H9 (cell line): ENCODE measurements around the gene SGMS2. TPM values are rescaled to one million over a fixed set of nuclear protein-coding genes. Genes with fewer than 3 reads are reported as not detected.
A peak's percentile ranks its signal among the peaks of the same experiment; 100 is the strongest.

Experiments used
- DNase-seq: peaks from one replicate; pipeline ENCODE4 v3.0.0-alpha.2; 2017
- H2AFZ ChIP-seq: one replicate; pipeline ENCODE4 v1.6.1; 2013; ENCODE audit warnings: mild to moderate bottlenecking, low read length, control low read depth, moderate library complexity
- H2AK5ac ChIP-seq: 2 replicates; pipeline ENCODE4 v1.6.1; 2013; ENCODE audit warnings: low read length, control low read depth, mixed read lengths; ENCODE audit not compliant: insufficient read length
- H2BK120ac ChIP-seq: one replicate; pipeline ENCODE4 v1.6.1; 2013; ENCODE audit warnings: low read depth, mild to moderate bottlenecking, low read length, control low read depth, inconsistent platforms; ENCODE audit not compliant: poor library complexity, severe bottlenecking
- H2BK12ac ChIP-seq: 2 replicates; pipeline ENCODE4 v1.6.1; 2013; ENCODE audit warnings: low read length, control low read depth, mixed read lengths, low read depth; ENCODE audit not compliant: insufficient read length
- H2BK15ac ChIP-seq: 2 replicates; pipeline ENCODE4 v1.6.1; 2013; ENCODE audit warnings: low read depth, low read length, control low read depth
- H2BK20ac ChIP-seq: one replicate; pipeline ENCODE4 v1.6.1; 2013; ENCODE audit warnings: low read depth, mild to moderate bottlenecking, low read length, control low read depth, inconsistent platforms; ENCODE audit not compliant: poor library complexity, severe bottlenecking
- H2BK5ac ChIP-seq: 2 replicates; pipeline ENCODE4 v1.6.1; 2013; ENCODE audit warnings: low read length, control low read depth, mixed read lengths; ENCODE audit not compliant: insufficient read length
- H3K14ac ChIP-seq: 2 replicates; pipeline ENCODE4 v1.6.1; 2013; ENCODE audit warnings: low read length, control low read depth; ENCODE audit not compliant: insufficient read depth
- H3K18ac ChIP-seq: 2 replicates; pipeline ENCODE4 v1.6.1; 2013; ENCODE audit warnings: low read depth, mild to moderate bottlenecking, mixed read lengths, low read length, control low read depth; ENCODE audit not compliant: insufficient read length
- H3K23ac ChIP-seq: 2 replicates; pipeline ENCODE4 v1.6.1; 2013; ENCODE audit warnings: low read length, control low read depth, mixed read lengths, low read depth; ENCODE audit not compliant: insufficient read length
- H3K23me2 ChIP-seq: 2 replicates; pipeline ENCODE4 v1.6.1; 2013; ENCODE audit warnings: low read depth, mild to moderate bottlenecking, mixed read lengths, low read length, control low read depth; ENCODE audit not compliant: insufficient read length, poor library complexity, severe bottlenecking
- H3K27ac ChIP-seq: 2 replicates; pipeline ENCODE4 v1.5.1; 2013; ENCODE audit warnings: low read length, control low read depth, mixed read lengths, low read depth; ENCODE audit not compliant: insufficient read length
- H3K27me3 ChIP-seq: 2 replicates; pipeline ENCODE4 v1.6.1; 2013; ENCODE audit warnings: low read length, control low read depth, inconsistent platforms; ENCODE audit not compliant: insufficient read depth
- H3K4ac ChIP-seq: 2 replicates; pipeline ENCODE4 v1.6.1; 2013; ENCODE audit warnings: low read depth, mild to moderate bottlenecking, control low read depth, inconsistent platforms, low read length, moderate library complexity
- H3K4me1 ChIP-seq: 2 replicates; pipeline ENCODE4 v1.6.1; 2013; ENCODE audit warnings: low read length, control low read depth, inconsistent platforms; ENCODE audit not compliant: insufficient read depth
- H3K4me2 ChIP-seq: 2 replicates; pipeline ENCODE4 v1.6.1; 2013; ENCODE audit warnings: low read length, control low read depth, mixed read lengths; ENCODE audit not compliant: insufficient read length, insufficient read depth
- H3K56ac ChIP-seq: 2 replicates; pipeline ENCODE4 v1.6.1; 2013; ENCODE audit warnings: low read depth, mild to moderate bottlenecking, mixed read lengths, low read length, control low read depth; ENCODE audit not compliant: insufficient read length
- H3K79me1 ChIP-seq: 2 replicates; pipeline ENCODE4 v1.6.1; 2013; ENCODE audit warnings: low read depth, mild to moderate bottlenecking, moderate library complexity, low read length, control low read depth, inconsistent platforms; ENCODE audit not compliant: insufficient read depth, poor library complexity, severe bottlenecking
- H3K79me2 ChIP-seq: 2 replicates; pipeline ENCODE4 v1.6.1; 2013; ENCODE audit warnings: low read length, control low read depth, inconsistent platforms; ENCODE audit not compliant: insufficient read depth
- H3K9ac ChIP-seq: 2 replicates; pipeline ENCODE4 v1.6.1; 2013; ENCODE audit warnings: low read length, control low read depth, mixed read lengths; ENCODE audit not compliant: insufficient read length; ENCODE audit errors: extremely low read depth
- H3K9me3 ChIP-seq: one replicate; pipeline ENCODE4 v1.6.1; 2013; ENCODE audit warnings: low read depth, low read length, inconsistent platforms; ENCODE audit not compliant: control insufficient read depth
- H3T11ph ChIP-seq: one replicate; pipeline ENCODE4 v1.6.1; 2013; ENCODE audit warnings: mild to moderate bottlenecking, low read length, control low read depth, inconsistent platforms
- H4K20me1 ChIP-seq: one replicate; pipeline ENCODE4 v1.6.1; 2013; ENCODE audit not compliant: control insufficient read depth, insufficient read length, insufficient read depth
- H4K5ac ChIP-seq: 2 replicates; pipeline ENCODE4 v1.6.1; 2013; ENCODE audit warnings: low read depth, mild to moderate bottlenecking, mixed read lengths, low read length, control low read depth; ENCODE audit not compliant: insufficient read length
- H4K8ac ChIP-seq: replicated peaks from 2 replicates; pipeline ENCODE4 v1.6.1; 2013; ENCODE audit warnings: low read length, control low read depth, mixed read lengths, low read depth; ENCODE audit not compliant: insufficient read length
- H4K91ac ChIP-seq: 2 replicates; pipeline ENCODE4 v1.6.1; 2013; ENCODE audit warnings: low read depth, mild to moderate bottlenecking, moderate library complexity, mixed read lengths, low read length, control low read depth; ENCODE audit not compliant: insufficient read length
- H3K27ac Mint-ChIP-seq, 3 experiments: 2 replicates in 2 of 3; 3 replicates in 1 of 3; pipeline ENCODE4 v1.8.0; 2020 to 2021; ENCODE audit warnings: mixed read lengths in 3 of 3, mild to moderate bottlenecking in 1 of 3, moderate library complexity in 1 of 3
- H3K27me3 Mint-ChIP-seq: 2 replicates; pipeline ENCODE4 v1.8.0; 2021; ENCODE audit warnings: low read depth, mild to moderate bottlenecking, moderate library complexity, mixed read lengths
- H3K36me3 Mint-ChIP-seq, 3 experiments: 2 replicates in 2 of 3; 3 replicates in 1 of 3; pipeline ENCODE4 v1.8.0; 2020 to 2021; ENCODE audit warnings: low read depth in 3 of 3, mixed read lengths in 3 of 3; ENCODE audit not compliant: insufficient read depth in 1 of 3
- H3K4me1 Mint-ChIP-seq, 2 experiments: 2 replicates each; pipeline ENCODE4 v1.8.0; 2020; ENCODE audit warnings: mixed read lengths in 2 of 2
- H3K4me3 Mint-ChIP-seq, 2 experiments: 2 replicates in 1 of 2; 3 replicates in 1 of 2; pipeline ENCODE4 v1.8.0; 2020 to 2021; ENCODE audit warnings: mild to moderate bottlenecking in 2 of 2, mixed read lengths in 2 of 2, moderate library complexity in 1 of 2
- H3K9me3 Mint-ChIP-seq, 2 experiments: 2 replicates in 1 of 2; 3 replicates in 1 of 2; pipeline ENCODE4 v1.8.0; 2020; ENCODE audit warnings: mild to moderate bottlenecking in 2 of 2, mixed read lengths in 2 of 2, moderate library complexity in 1 of 2
- total RNA-seq: library from RNA; stranded (reverse); gene quantifications from 2 replicates; pipeline ENCODE4 v1.2.1, GENCODE V29; 2021
- TF ChIP-seq, protein P1 (sequence below): fragments of 200-600 bp; sonication (generic); conservative IDR thresholded peaks from 3 replicates; pipeline ENCODE4 v1.8.0; 2021; ENCODE audit warnings: antibody characterized with exemption, mild to moderate bottlenecking

SGMS2 gene
- total RNA-seq, 1 experiment from 2014 or later, result 9.7 TPM

DNA sequence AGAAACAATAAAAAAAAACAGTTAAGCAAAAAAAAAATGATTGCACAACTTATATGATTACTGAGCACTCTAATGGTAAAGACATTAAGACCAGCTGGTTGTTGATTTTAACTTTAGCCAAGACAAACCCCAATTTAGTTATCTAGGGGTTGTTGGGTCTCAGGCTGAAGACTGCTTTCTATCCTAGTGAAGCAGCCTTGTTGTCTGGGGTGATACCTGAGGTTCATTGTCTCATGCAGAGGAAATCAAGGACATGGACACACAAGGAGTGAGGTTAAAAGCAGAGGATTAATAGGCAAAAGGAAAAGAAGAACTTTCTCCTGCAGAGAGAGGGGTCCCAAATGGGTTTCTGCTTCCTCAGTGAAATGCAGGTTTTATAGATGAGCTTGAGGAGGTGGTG lies 66.6 kb downstream of the SGMS2 start:
- no peak overlapping the region for H2BK20ac ChIP-seq
- H3K23ac ChIP-seq, result no peak overlapping the region
- no peaks in the 10 kb centered on the region for H3K27me3 ChIP-seq
- H3K4me1 ChIP-seq, result peaks cover 2% of the 10 kb centered on the region; the same call in 1 of the 2 replicates
- H3K18ac ChIP-seq, result no peak overlapping the region
- H3K4me2 ChIP-seq, result no peak overlapping the region
- H3K4me3 Mint-ChIP-seq, result no peak overlapping the region; a peak in 1 of 5 replicates
- H4K91ac ChIP-seq, result no peak overlapping the region
- peaks cover 26 to 71% (median 47%) of the 10 kb centered on the region in 3 experiments for H3K36me3 Mint-ChIP-seq
- H4K8ac ChIP-seq, result no peak overlapping the region
- peaks cover 15 to 37% of the 10 kb centered on the region in 2 experiments for H3K4me1 Mint-ChIP-seq
- peak overlapping the region; percentile 81 for H3K27ac ChIP-seq
- H4K5ac ChIP-seq, result no peak overlapping the region
- no peak overlapping the region for H2BK12ac ChIP-seq
- TF ChIP-seq, protein P1, sequence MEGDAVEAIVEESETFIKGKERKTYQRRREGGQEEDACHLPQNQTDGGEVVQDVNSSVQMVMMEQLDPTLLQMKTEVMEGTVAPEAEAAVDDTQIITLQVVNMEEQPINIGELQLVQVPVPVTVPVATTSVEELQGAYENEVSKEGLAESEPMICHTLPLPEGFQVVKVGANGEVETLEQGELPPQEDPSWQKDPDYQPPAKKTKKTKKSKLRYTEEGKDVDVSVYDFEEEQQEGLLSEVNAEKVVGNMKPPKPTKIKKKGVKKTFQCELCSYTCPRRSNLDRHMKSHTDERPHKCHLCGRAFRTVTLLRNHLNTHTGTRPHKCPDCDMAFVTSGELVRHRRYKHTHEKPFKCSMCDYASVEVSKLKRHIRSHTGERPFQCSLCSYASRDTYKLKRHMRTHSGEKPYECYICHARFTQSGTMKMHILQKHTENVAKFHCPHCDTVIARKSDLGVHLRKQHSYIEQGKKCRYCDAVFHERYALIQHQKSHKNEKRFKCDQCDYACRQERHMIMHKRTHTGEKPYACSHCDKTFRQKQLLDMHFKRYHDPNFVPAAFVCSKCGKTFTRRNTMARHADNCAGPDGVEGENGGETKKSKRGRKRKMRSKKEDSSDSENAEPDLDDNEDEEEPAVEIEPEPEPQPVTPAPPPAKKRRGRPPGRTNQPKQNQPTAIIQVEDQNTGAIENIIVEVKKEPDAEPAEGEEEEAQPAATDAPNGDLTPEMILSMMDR, result no peak
- H2AK5ac ChIP-seq, result no peak overlapping the region
- no peaks in the 10 kb centered on the region for H3K23me2 ChIP-seq
- no peak overlapping the region for H3T11ph ChIP-seq
- peaks cover 47 to 51% of the 10 kb centered on the region in 2 experiments for H3K9me3 Mint-ChIP-seq
- H2AFZ ChIP-seq, result no peak overlapping the region
- peak overlapping the region; percentile 80 to 99 (median 86) for H3K27ac Mint-ChIP-seq
- H4K20me1 ChIP-seq, result no peaks in the 10 kb centered on the region
- no peak overlapping the region for H2BK120ac ChIP-seq
- no peaks in the 10 kb centered on the region for H3K79me2 ChIP-seq
- no peak overlapping the region for H2BK5ac ChIP-seq
- H2BK15ac ChIP-seq, result no peak overlapping the region
- H3K14ac ChIP-seq, result no peak overlapping the region
- H3K9ac ChIP-seq, result no peak overlapping the region
- no peak overlapping the region for H3K4ac ChIP-seq
- no peaks in the 10 kb centered on the region for H3K27me3 Mint-ChIP-seq
- no peak overlapping the region for H3K56ac ChIP-seq
- no peak for DNase-seq
- H3K9me3 ChIP-seq, result peaks cover 5% of the 10 kb centered on the region
- no peaks in the 10 kb centered on the region for H3K79me1 ChIP-seq
